SK-N-SH (cell line): ENCODE measurements around the gene IGF1R. TPM values are rescaled to one million over a fixed set of nuclear protein-coding genes. Genes with fewer than 3 reads are reported as not detected.
A peak's percentile ranks its signal among the peaks of the same experiment; 100 is the strongest.

Experiments
- CTCF ChIA-PET: fragments of 300-600, 350-600 bp; formaldehyde crosslinking; extraction: SDS; loops from one replicate; lab custom pipeline; 2021; lab: Yijun Ruan, JAX
- POLR2A ChIA-PET: fragments of 350-600 bp; sonication (Branson Sonifier 250); formaldehyde crosslinking; extraction: SDS; loops from one replicate; lab custom pipeline; 2020; ENCODE audit warnings: antibody characterized with exemption, inconsistent platforms; lab: Yijun Ruan, JAX
- DNase-seq: peaks from one replicate; pipeline ENCODE4 v3.0.0; 2012
- H2AFZ ChIP-seq: fragments of 200-600 bp; sonication (generic); 2 replicates; pipeline ENCODE4 v1.8.1; 2016; ENCODE audit warnings: antibody characterized with exemption, mild to moderate bottlenecking, low read depth
- H3F3A ChIP-seq: fragments of 200-600 bp; sonication (generic); replicated peaks from 2 replicates; pipeline ENCODE3; 2016; ENCODE audit warnings: antibody characterized with exemption, mild to moderate bottlenecking; ENCODE audit not compliant: insufficient read depth
- H3K27ac ChIP-seq, 2 experiments: fragments of 200-500 bp in 1 of 2; fragments of 200-600 bp in 1 of 2; sonication (Bioruptor generic) in 1 of 2; sonication (generic), shearing (Covaris generic) in 1 of 2; 2 replicates each; pipeline versions ENCODE4 v1.5.1 to v1.6.1; 2014 to 2016; ENCODE audit warnings: low read depth in 2 of 2, inconsistent platforms in 1 of 2, low read length in 1 of 2, mild to moderate bottlenecking in 1 of 2, mixed read lengths in 1 of 2
- H3K27me3 ChIP-seq: fragments of 200-600 bp; sonication (generic), shearing (Covaris generic); 2 replicates; pipeline ENCODE4 v1.6.1; 2016; ENCODE audit warnings: mixed run types; ENCODE audit not compliant: insufficient read depth
- H3K36me3 ChIP-seq, 2 experiments: fragments of 200-500 bp in 1 of 2; fragments of 200-600 bp in 1 of 2; sonication (Bioruptor generic) in 1 of 2; sonication (generic) in 1 of 2; replicated peaks in 1 of 2; 2 replicates each; pipeline versions ENCODE3 to v1.5.1; 2014 to 2016; ENCODE audit warnings: low read length in 1 of 2, mild to moderate bottlenecking in 1 of 2; ENCODE audit not compliant: insufficient read depth in 2 of 2, control insufficient read depth in 1 of 2
- H3K4me1 ChIP-seq, 2 experiments: fragments of 200-500 bp in 1 of 2; fragments of 200-600 bp in 1 of 2; sonication (Bioruptor generic) in 1 of 2; sonication (generic), shearing (Covaris generic) in 1 of 2; 2 replicates each; pipeline versions ENCODE4 v1.5.1 to v1.6.1; 2014 to 2016; ENCODE audit warnings: low read depth in 1 of 2, low read length in 1 of 2, mixed run types in 1 of 2; ENCODE audit not compliant: insufficient read depth in 2 of 2, control insufficient read depth in 1 of 2
- H3K4me2 ChIP-seq: fragments of 200-600 bp; sonication (generic), shearing (Covaris generic); 2 replicates; pipeline ENCODE4 v1.6.1; 2017; ENCODE audit warnings: mixed run types
- H3K4me3 ChIP-seq, 2 experiments: fragments of 200-500 bp in 1 of 2; fragments of 200-600 bp in 1 of 2; sonication (Bioruptor generic) in 1 of 2; sonication (generic), shearing (Covaris generic) in 1 of 2; 2 replicates each; pipeline versions ENCODE4 v1.5.1 to v1.8.1; 2014 to 2016; ENCODE audit warnings: low read depth in 2 of 2, inconsistent platforms in 1 of 2, low read length in 1 of 2, mild to moderate bottlenecking in 1 of 2, mixed read lengths in 1 of 2, moderate library complexity in 1 of 2
- H3K79me2 ChIP-seq: fragments of 200-600 bp; sonication (generic); 2 replicates; pipeline ENCODE4 v1.8.1; 2017; ENCODE audit warnings: mild to moderate bottlenecking; ENCODE audit not compliant: insufficient read depth
- H3K9ac ChIP-seq: fragments of 200-600 bp; sonication (generic); 2 replicates; pipeline ENCODE4 v1.6.1; 2017; ENCODE audit warnings: mixed run types
- H3K9me2 ChIP-seq: fragments of 200-600 bp; sonication (generic); 2 replicates; pipeline ENCODE4 v1.6.1; 2017; ENCODE audit warnings: mixed run types
- H3K9me3 ChIP-seq: fragments of 200-600 bp; sonication (generic); 2 replicates; pipeline ENCODE4 v1.6.1; 2017; ENCODE audit warnings: mixed run types, mild to moderate bottlenecking, moderate library complexity
- H4K20me1 ChIP-seq: fragments of 200-600 bp; sonication (generic); 2 replicates; pipeline ENCODE4 v1.6.1; 2017; ENCODE audit warnings: mild to moderate bottlenecking, mixed run types; ENCODE audit not compliant: insufficient read depth
- CHD2 ChIP-seq: fragments of 150-350 bp; IDR thresholded peaks from 2 replicates; pipeline ENCODE4 v1.6.1; 2018; ENCODE audit warnings: low read length; ENCODE audit not compliant: partially characterized antibody
- ELF1 ChIP-seq: IDR thresholded peaks from 2 replicates; pipeline ENCODE4 v1.4.0; 2012
- EP300 ChIP-seq, 2 experiments: IDR thresholded peaks; 2 replicates each; pipeline versions ENCODE4 v1.4.0 to v1.6.1; 2012; ENCODE audit warnings: borderline replicate concordance in 1 of 2, low read depth in 1 of 2, low read length in 1 of 2
- EZH2phosphoT487 ChIP-seq: fragments of 200-600 bp; sonication (generic); IDR thresholded peaks from 2 replicates; pipeline ENCODE4 v1.6.1; 2017; ENCODE audit warnings: low read depth, mixed run types, mild to moderate bottlenecking, antibody characterized with exemption, moderate library complexity, borderline replicate concordance
- FOSL2 ChIP-seq: IDR thresholded peaks from 2 replicates; pipeline ENCODE4 v1.4.0; 2012; ENCODE audit warnings: low read depth, mild to moderate bottlenecking, moderate library complexity, borderline replicate concordance
- FOXJ3 ChIP-seq: sonication (generic); formaldehyde crosslinking; IDR thresholded peaks from 2 replicates; pipeline ENCODE4 v1.5.1; 2020; ENCODE audit warnings: mild to moderate bottlenecking, missing genetic modification reagents
- GABPA ChIP-seq: IDR thresholded peaks from 2 replicates; pipeline ENCODE4 v1.4.0; 2012; ENCODE audit warnings: low read depth, mild to moderate bottlenecking
- JUND ChIP-seq: IDR thresholded peaks from 2 replicates; pipeline ENCODE4 v1.4.0; 2012
- MAX ChIP-seq: IDR thresholded peaks from 2 replicates; pipeline ENCODE4 v1.4.0; 2012; ENCODE audit warnings: low read depth
- NRF1 ChIP-seq: IDR thresholded peaks from 2 replicates; pipeline ENCODE4 v1.6.1; 2012; ENCODE audit warnings: low read depth, mild to moderate bottlenecking, low read length
- POLR2AphosphoS5 ChIP-seq: IDR thresholded peaks from 2 replicates; pipeline ENCODE4 v1.6.1; 2012; ENCODE audit warnings: low read depth, low read length
- RCOR1 ChIP-seq: fragments of 150-350 bp; IDR thresholded peaks from 2 replicates; pipeline ENCODE4 v1.6.1; 2017; ENCODE audit warnings: antibody characterized with exemption, low read length
- RXRA ChIP-seq: IDR thresholded peaks from 2 replicates; pipeline ENCODE4 v1.4.0; 2012; ENCODE audit warnings: low read depth, mild to moderate bottlenecking, borderline replicate concordance
- SIN3A ChIP-seq: IDR thresholded peaks from 2 replicates; pipeline ENCODE4 v1.6.1; 2012; ENCODE audit warnings: low read depth, mild to moderate bottlenecking, low read length, moderate library complexity, borderline replicate concordance
- SMC3 ChIP-seq: IDR thresholded peaks from 2 replicates; pipeline ENCODE4 v1.6.1; 2012; ENCODE audit warnings: low read depth, low read length, improper control_type of control experiment
- TEAD4 ChIP-seq: IDR thresholded peaks from 2 replicates; pipeline ENCODE4 v1.4.0; 2012; ENCODE audit warnings: mild to moderate bottlenecking, borderline replicate concordance; ENCODE audit not compliant: insufficient read depth
- USF1 ChIP-seq: IDR thresholded peaks from 2 replicates; pipeline ENCODE4 v1.4.0; 2012; ENCODE audit warnings: low read depth, borderline replicate concordance
- USF2 ChIP-seq: fragments of 150-350 bp; IDR thresholded peaks from 2 replicates; pipeline ENCODE4 v1.6.1; 2017; ENCODE audit warnings: antibody characterized with exemption, low read length, low read depth, borderline replicate concordance
- YY1 ChIP-seq: IDR thresholded peaks from 2 replicates; pipeline ENCODE4 v1.4.0; 2012; ENCODE audit warnings: low read depth, mild to moderate bottlenecking
- ZBTB33 ChIP-seq: IDR thresholded peaks from 2 replicates; pipeline ENCODE4 v1.4.0; 2012; ENCODE audit warnings: low read depth, borderline replicate concordance
- WGBS: methylation state at CpG from one replicate; pipeline ENCODE4 v1.1.6; 2017; ENCODE audit warnings: low lambda C conversion rate; 5-methylcytosine and 5-hydroxymethylcytosine counted together
- polyA plus RNA-seq, 3 experiments: library from polyadenylated mRNA; depleted of rRNA; stranded (reverse); fragments of >200 nt; gene quantifications; 2 replicates each; pipeline ENCODE4 v1.2.3, GENCODE V29; 2012
- TF ChIP-seq, protein P1 (sequence below): fragments of 150-350 bp; IDR thresholded peaks from 2 replicates; pipeline ENCODE4 v1.6.1; 2016; ENCODE audit warnings: mild to moderate bottlenecking, low read depth, low read length

The IGF1R gene
- polyA plus RNA-seq, 1 of the 3 experiments (the other 2 are of a cell fraction), result 9.5 TPM

DNA sequence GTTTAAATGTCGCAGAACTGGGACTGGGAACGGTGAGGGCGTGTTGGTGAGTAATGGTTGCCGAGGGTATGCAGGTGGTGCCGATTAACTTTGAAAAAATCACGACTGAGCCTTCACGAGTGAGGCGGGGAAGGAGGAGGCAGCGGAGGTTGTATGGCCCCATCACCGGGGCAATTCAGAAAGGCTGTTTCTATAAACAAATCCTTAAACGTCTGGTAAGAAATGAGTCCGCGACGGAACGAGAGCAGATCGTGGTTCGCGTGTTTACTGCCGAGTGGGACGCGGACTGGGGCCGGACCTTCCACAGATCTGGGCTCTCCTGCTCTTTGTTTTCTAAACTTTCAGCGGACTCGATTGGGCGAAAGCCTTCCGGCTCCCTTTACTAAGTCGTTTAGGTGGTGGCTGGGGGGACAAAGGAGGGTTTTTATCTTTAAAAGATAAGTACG, 2.7 kb downstream of the IGF1R start:
- ChIA-PET POLR2A (no interaction called here), CTCF (interaction anchor here (1.4 to 7.1 kb wide), 2 partner anchors 8 to 77 kb away, joined by 3 to 51 read pairs; no protein-coding TSS in a partner anchor)
- Histone ChIP-seq H3K4me1 (peaks cover 4 to 10% of the 10 kb centered on the region in 2 experiments; a peak in 3 of 4 replicates), H4K20me1 (peaks cover 38% of the 10 kb centered on the region), H3K79me2 (peaks cover 67% of the 10 kb centered on the region), H3K27me3 (no peaks in the 10 kb centered on the region; the same call in 1 of the 2 replicates), H3F3A (peaks cover 6% of the 10 kb centered on the region), H3K9me3 (no peaks in the 10 kb centered on the region), H2AFZ (peak overlapping the region; percentile 68; the same call in 1 of the 2 replicates), H3K27ac (peak overlapping the region in 1 of 2 experiments; percentile 76; a peak in 2 of 4 replicates), H3K36me3 (no peaks in the 10 kb centered on the region), H3K9ac (peak overlapping the region; percentile 75), H3K4me2 (peak overlapping the region; percentile 99), H3K4me3 (peak overlapping the region; percentile 66 to 85), H3K9me2 (no peaks in the 10 kb centered on the region)
- WGBS, result 7% methylated on average over 28 of the region's 28 CpGs
- DNase-seq, result no peak
- TF ChIP-seq SIN3A, result no peak
- no peak for TF ChIP-seq JUND
- TF ChIP-seq POLR2AphosphoS5, result no peak
- TF ChIP-seq NRF1, result no peak
- TF ChIP-seq FOXJ3 (CRISPR knock-in tag), result no peak
- no peak for TF ChIP-seq MAX
- no peak for TF ChIP-seq YY1
- no peak for TF ChIP-seq GABPA
- no peak for TF ChIP-seq SMC3
- no peak for TF ChIP-seq USF1
- no peak for TF ChIP-seq ZBTB33
- no peak for TF ChIP-seq EZH2phosphoT487
- TF ChIP-seq RXRA, result no peak
- no peak for TF ChIP-seq RCOR1

- peaks cover 4 to 10% of the 10 kb centered on the region in 2 experiments; a peak in 2 of 4 replicates for H3K4me1 ChIP-seq
- peaks cover 73% of the 10 kb centered on the region for H3K79me2 ChIP-seq
- TF ChIP-seq JUND, result no peak
- no peak for TF ChIP-seq RCOR1
- TF ChIP-seq FOXJ3 (CRISPR knock-in tag), result no peak
- no peak for TF ChIP-seq YY1
- no peak for TF ChIP-seq FOSL2
- no peak for TF ChIP-seq SIN3A
- TF ChIP-seq, protein P1, sequence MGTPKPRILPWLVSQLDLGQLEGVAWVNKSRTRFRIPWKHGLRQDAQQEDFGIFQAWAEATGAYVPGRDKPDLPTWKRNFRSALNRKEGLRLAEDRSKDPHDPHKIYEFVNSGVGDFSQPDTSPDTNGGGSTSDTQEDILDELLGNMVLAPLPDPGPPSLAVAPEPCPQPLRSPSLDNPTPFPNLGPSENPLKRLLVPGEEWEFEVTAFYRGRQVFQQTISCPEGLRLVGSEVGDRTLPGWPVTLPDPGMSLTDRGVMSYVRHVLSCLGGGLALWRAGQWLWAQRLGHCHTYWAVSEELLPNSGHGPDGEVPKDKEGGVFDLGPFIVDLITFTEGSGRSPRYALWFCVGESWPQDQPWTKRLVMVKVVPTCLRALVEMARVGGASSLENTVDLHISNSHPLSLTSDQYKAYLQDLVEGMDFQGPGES, result no peak
- TF ChIP-seq CHD2, result no peak
- no peak for TF ChIP-seq EP300 (IDR thresholded peaks at IDR 0.05; ENCODE audit: borderline replicate concordance in 1 of 2, low read depth in 1 of 2, low read length in 1 of 2)
- no peak for TF ChIP-seq ELF1
- no peak for TF ChIP-seq TEAD4
- TF ChIP-seq USF2, result no peak
- TF ChIP-seq NRF1, result no peak
- TF ChIP-seq EZH2phosphoT487, result no peak
- H3K9me2 ChIP-seq, result no peaks in the 10 kb centered on the region
- H3K9me3 ChIP-seq, result no peaks in the 10 kb centered on the region
- no peak overlapping the region; the same call in 1 of the 2 replicates for H2AFZ ChIP-seq
- POLR2A ChIA-PET, result no interaction called here
- H3F3A ChIP-seq, result peaks cover 6% of the 10 kb centered on the region
- peak overlapping the region; percentile 75; the same call in 1 of the 2 replicates for H3K9ac ChIP-seq
- peaks cover 44% of the 10 kb centered on the region for H4K20me1 ChIP-seq
- DNase-seq, result no peak
- 51% methylated on average over 14 of the region's 14 CpGs for WGBS
- CTCF ChIA-PET, result interaction anchor here (1.3 to 7.1 kb wide), 4 partner anchors 7 to 230 kb away, joined by 3 to 51 read pairs (median 4); no protein-coding TSS in a partner anchor
- H3K27me3 ChIP-seq, result no peaks in the 10 kb centered on the region
- no peaks in the 10 kb centered on the region for H3K36me3 ChIP-seq
- peak overlapping the region; percentile 66 to 85 for H3K4me3 ChIP-seq
- peak overlapping the region; percentile 99 for H3K4me2 ChIP-seq
- peak overlapping the region in 1 of 2 experiments; percentile 76; a peak in 1 of 4 replicates for H3K27ac ChIP-seq
Observed at GRCh38 chr15:98651581-98652220, 3.4 kb downstream of the IGF1R start.
